ENCODE data around the gene RIN2.

RIN2 gene

GRCh38 chr20:19764207-19764606 lies 6.1 kb downstream of the RIN2 start:
- no peak for DNase-seq (ENCODE audit: insufficient read length, low spot score)
- FAIRE-seq = no peak
- TF ChIP-seq CTCF (IDR thresholded peaks at IDR 0.05; ENCODE audit: insufficient read depth, missing control alignments) = no peak

GRCh38 chr20:19765266-19765665 lies 7.2 kb downstream of the RIN2 start:
- no peak for TF ChIP-seq CTCF (IDR thresholded peaks at IDR 0.05; ENCODE audit: insufficient read depth, missing control alignments)
- DNase-seq (ENCODE audit: insufficient read length, low spot score) (no peak), FAIRE-seq (no peak)

GRCh38 chr20:19765913-19766312 lies 7.9 kb downstream of the RIN2 start:
- no peak for DNase-seq (ENCODE audit: insufficient read length, low spot score)
- TF ChIP-seq CTCF (IDR thresholded peaks at IDR 0.05; ENCODE audit: insufficient read depth, missing control alignments) = no peak
- FAIRE-seq = no peak

- no peak for DNase-seq (ENCODE audit: insufficient read length, low spot score)
- FAIRE-seq = no peak
- TF ChIP-seq CTCF (IDR thresholded peaks at IDR 0.05; ENCODE audit: insufficient read depth, missing control alignments) = no peak
These were observed 9.0 kb downstream of the RIN2 start for GRCh38 chr20:19767070-19767469.

- TF ChIP-seq CTCF (IDR thresholded peaks at IDR 0.05; ENCODE audit: insufficient read depth, missing control alignments) = no peak
- DNase-seq (ENCODE audit: insufficient read length, low spot score) (no peak), FAIRE-seq (no peak)
These were observed 10.3 kb downstream of the RIN2 start for GRCh38 chr20:19768325-19768842.

GRCh38 chr20:19769507-19769906 lies 11.4 kb downstream of the RIN2 start:
- FAIRE-seq (no peak), DNase-seq (ENCODE audit: insufficient read length, low spot score) (no peak)
- TF ChIP-seq CTCF (IDR thresholded peaks at IDR 0.05; ENCODE audit: insufficient read depth, missing control alignments) = no peak

- FAIRE-seq (no peak), DNase-seq (ENCODE audit: insufficient read length, low spot score) (no peak)
- no peak for TF ChIP-seq CTCF (IDR thresholded peaks at IDR 0.05; ENCODE audit: insufficient read depth, missing control alignments)
These were observed 12.3 kb downstream of the RIN2 start for GRCh38 chr20:19770375-19770774.

All from D721Med (cell line).